ENCODE results near the gene CASTOR1.
"Not testable (repeated sequence)": the region's sequence is repeated elsewhere in the genome, so short reads cannot be mapped to it uniquely, and the experiment has no call there.

Gene CASTOR1

GRCh38 chr22:30289141-30289979, at the start of gene CASTOR1:
Gene CASTOR1 (minus strand): TSS chr22:30289505. CDS start chr22:30289497, 8 bp downstream.
- DNase-seq (ENCODE audit: low read depth), result peak; percentile 77

GRCh38 chr22:30338802-30339201, 49.5 kb upstream of the CASTOR1 start:
- DNase-seq (ENCODE audit: low read depth), result no peak

DNA sequence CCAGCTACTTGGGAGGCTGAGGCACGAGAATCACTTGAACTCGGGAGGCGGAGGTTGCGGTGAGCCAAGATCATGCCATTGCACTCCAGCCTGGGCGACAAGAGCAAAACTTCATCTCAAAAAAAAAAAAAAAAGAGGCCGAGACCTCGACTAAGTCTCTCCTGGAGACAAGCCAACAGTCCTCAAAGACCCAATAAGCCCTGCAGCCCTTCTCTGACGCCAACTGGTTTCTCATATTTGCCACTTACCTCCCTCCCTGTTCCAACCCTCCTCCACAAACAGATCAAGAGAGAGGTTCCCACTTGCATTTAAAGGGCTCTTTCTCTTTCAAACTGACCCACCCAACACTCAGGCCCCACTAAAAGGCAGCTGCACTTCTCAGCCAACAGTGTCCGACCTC, 49.0 kb upstream of the CASTOR1 start:
- not testable (repeated sequence) for DNase-seq (ENCODE audit: low read depth)

DNA sequence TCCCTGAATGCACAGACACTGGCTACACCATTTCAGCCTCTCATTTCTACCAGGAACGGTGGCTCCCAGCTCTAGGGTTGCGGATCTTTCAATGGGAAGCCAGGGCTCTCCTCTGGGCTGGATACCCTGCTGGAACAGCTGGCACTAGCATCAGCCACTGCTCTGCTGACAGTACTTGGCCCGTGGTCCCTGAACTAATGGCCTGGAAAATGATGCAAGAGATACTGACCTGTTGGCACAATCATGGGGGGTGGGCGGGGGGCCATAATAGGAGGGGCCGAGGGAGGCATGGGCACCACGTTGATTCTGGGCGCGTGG, 48.1 kb upstream of the CASTOR1 start:
- no peak for DNase-seq (ENCODE audit: low read depth)

DNA sequence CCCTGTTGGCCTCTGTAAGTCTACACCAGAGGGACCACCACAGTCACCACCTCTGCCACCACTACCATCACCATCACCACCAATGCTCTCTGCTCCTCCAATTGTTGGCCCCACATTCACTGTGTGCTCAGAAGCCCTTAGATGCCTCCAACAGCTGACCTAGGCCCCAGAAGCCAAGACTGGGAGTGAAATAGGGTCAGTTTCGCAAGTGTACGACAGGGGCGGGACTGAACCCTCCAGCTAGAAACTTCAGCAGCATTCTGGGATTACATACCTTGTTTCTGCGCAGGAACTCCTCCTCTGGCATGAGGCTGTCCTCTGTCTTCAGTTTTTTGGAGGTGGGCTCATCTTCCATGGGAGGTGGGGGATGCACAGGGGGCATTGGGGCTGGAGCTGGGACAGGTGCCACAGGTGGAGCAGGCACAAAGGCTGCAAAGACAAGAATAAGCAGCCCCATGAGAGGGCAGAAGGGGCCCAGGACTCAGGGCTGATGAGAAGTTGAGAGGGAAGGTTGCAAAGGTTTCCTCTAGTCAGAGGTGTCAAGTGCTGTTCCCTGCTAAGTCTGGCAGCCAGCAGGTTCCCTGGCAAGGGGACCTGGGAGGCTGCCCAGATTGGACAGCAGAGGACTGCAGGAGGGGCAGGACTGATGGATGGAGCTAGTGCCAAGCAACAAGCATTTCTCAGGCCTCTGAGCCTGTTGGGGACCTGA, 47.6 kb upstream of the CASTOR1 start:
- no peak for DNase-seq (ENCODE audit: low read depth)

- no peak for DNase-seq (ENCODE audit: low read depth)
Measured at GRCh38 chr22:30335236-30335635, 45.9 kb upstream of the CASTOR1 start.

- DNase-seq (ENCODE audit: low read depth), result no peak
Measured at GRCh38 chr22:30334646-30335045, 45.3 kb upstream of the CASTOR1 start.

GRCh38 chr22:30333707-30334087, 44.4 kb upstream of the CASTOR1 start:
- DNase-seq (ENCODE audit: low read depth), result no peak

DNA sequence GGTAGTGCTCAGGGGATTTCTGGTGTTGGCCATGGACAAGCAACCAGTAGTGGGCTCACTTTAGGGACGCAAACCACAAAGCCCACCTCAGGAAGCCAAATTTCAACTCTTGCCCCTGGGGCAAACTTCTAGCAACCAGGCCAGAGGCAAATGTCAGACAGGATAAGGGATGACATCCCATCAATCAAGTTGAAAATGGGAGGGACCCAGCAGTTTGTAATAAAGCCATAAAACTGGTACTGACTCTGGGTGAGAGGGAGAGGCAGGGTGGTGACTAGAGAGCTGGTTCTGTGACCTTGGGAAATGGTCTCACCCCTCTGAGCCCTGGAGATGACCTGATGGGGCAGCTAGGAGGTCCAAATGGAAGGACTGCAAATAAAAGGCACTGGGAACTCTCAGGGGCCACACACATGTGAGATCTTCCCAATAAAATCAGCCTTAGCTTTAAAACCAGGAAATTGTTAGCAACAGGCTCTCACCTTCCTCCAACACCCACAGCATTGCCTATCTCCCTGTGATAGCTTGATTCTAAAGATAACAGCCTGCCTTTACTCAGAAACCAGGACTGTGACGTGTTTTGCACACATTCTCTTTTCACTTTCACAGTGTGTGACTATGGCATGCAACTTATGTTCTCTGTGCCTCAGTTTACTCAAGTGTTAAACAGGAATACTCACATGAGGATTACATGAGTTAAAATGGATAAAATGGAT, 43.8 kb upstream of the CASTOR1 start:
- no peak for DNase-seq (ENCODE audit: low read depth)

DNA sequence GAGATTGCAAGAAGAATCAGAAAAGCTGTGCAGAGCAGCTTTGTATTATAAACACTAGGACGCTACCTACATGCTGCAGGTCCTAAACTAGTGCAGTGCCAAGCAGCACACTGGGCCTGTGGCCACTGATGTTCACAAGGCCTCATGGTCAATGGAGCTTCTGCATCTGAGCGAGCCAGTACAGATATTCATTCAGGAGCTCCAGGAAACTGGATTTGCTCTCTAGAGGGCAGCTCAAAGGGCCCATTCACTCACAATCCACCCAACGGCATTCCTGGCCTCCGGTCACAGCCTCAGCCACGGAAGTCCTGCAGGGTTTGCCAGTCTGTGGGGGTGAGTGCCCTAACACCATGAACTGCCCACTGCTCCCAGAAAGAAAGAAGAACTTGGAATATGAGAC, 43.2 kb upstream of the CASTOR1 start:
- DNase-seq (ENCODE audit: low read depth), result no peak

GRCh38 chr22:30328466-30329049, 39.3 kb upstream of the CASTOR1 start:
- DNase-seq (ENCODE audit: low read depth), result no peak

DNA sequence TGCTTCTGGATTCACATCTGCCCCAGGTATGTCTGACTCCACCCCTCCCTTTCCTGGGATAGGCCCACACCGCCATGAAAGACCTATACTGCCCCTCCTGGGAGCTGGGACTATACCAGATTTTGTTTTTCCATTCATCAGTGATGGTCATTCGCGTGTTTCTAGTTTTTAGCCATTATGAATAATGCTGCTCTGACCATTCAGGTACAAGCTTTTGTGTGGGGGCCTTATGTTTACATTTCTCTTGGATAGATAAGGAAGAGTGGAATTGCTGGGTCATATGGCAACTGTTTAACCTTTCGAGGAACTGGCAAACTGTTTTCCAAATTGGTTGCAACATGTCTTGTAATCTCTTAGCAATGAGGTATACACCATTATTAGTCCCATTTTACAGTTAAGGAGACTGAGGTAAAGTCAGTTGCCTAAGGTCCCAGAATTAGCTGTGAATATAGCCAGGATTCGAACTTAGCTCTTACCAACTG, 38.6 kb upstream of the CASTOR1 start:
- no peak for DNase-seq (ENCODE audit: low read depth)

- DNase-seq (ENCODE audit: low read depth), result no peak
Measured at GRCh38 chr22:30326706-30327362, 37.5 kb upstream of the CASTOR1 start, which contains the start of gene TBC1D10A. Gene TBC1D10A (minus strand): TSS chr22:30326941. CDS start chr22:30326881, 60 bp downstream.

GRCh38 chr22:30326255-30326705, 37.0 kb upstream of the CASTOR1 start:
- no peak for DNase-seq (ENCODE audit: low read depth)

DNA sequence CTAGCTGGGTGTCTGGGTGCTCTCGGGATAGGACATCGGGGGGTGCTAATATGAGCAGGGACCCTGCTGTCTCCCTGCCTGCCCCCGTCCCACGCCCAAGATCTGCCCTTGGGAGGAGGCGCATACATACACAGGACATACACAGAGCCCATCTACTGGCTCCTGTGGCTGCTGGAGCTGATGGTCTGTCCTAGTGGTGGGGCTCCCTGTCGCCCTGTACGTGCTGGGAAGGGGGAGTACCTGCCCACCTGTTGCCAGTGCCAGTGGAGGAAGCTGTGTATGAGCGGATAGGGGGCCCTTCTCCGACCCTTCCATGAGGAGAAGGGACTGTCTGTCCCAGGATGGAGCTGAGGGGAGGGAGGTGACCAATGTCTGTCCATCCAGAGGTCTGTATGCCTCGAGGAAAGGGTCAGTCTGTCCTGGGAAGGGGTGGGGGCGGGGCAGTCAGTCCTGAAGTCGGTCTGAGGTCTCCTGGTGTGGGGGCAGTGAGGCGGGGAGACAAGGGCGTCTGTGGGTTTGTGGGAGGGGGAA, 36.5 kb upstream of the CASTOR1 start:
- DNase-seq (ENCODE audit: low read depth), result no peak

DNA sequence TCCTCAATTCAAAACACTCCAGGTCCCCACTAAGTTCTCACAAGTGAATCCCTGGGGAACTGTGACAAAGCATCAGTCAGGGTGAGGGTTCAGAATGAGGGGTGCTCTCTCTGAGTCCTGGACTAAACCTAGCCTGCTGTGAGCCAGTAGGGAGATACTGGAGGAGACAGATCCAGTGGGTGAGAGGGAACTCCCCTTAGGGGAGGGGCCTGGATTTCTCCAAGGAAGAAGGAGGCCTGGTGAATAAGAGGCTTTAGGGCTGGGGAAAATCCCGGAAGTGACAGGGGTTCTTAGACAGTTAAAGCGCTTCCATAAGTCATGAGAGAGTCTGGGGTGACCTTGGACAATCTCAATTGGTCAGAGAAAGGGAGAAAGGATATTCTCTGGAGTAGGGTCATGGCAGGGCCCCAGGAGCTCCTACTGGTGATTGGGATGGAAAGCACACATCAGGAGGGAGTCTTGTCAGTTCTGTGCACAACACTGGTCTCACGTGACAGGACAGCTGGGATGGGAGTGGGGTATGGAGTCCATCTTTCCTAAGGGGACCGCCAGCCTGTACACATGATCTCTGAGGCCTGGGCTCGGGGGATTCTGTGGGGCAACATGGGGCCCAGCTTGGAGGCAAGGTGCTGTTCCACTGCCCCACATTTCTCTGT, 35.9 kb upstream of the CASTOR1 start:
- DNase-seq (ENCODE audit: low read depth), result peak; percentile 76

- no peak for DNase-seq (ENCODE audit: low read depth)
Measured at GRCh38 chr22:30324014-30324730, 34.9 kb upstream of the CASTOR1 start.

DNA sequence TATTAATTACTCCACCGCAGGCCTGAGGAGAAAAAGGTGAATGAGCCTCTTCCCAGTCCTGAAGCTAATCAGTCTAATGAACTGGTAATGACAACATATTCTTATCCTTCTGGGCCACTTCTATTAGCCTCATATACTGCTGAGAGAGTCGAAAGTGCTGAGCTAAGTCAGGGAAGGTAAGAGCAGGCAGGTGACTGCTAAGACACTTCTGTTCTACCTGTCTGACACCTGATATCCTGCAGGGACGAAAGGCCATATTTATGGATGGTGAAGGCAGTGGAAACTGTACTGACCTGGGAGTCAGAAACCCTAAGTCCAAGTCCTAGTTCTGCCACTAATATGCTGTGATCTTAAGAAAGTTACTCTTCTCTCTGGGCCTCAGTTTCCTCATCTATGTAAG, 33.9 kb upstream of the CASTOR1 start:
- DNase-seq (ENCODE audit: low read depth), result no peak

GRCh38 chr22:30321461-30321860, 32.2 kb upstream of the CASTOR1 start:
- no peak for DNase-seq (ENCODE audit: low read depth)

DNA sequence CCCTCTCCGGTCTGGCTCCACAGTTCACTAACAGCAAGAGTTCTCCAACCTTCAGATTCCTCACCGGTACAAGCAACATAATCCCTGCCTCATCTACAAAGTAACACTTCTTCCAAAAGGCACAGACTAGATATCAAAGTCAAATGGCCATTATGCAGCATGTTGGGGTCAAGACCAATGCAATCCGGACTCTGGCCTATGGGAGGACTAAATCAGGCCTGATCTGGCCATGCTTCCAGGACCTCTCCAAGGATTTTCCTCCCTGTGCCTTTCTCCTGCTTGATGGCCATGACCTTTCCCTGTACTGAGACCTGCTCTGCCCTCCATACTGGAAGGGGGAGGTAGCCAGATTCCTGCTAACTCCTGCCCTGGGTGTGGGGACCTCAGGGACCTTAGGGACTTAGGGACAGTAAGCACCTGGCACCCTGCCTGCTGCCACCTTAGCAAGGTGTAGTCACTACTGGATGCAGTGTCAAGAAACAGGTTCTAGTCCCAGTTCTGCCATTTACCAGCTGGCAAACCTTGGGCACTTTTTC, 30.8 kb upstream of the CASTOR1 start:
- DNase-seq (ENCODE audit: low read depth), result no peak

Data from GM04503 (cell line).